Testis (tissue), 2 donors: Measurements from ENCODE around the gene ITGAE.

Source experiments
- CTCF ChIP-seq, 3 experiments: fragments of 450-650 bp in 2 of 3; fragments of 200-600 bp in 1 of 3; sonication (generic) in 1 of 3; IDR thresholded peaks; one replicate each; pipeline ENCODE4 v1.5.1; 2016 to 2019; ENCODE audit warnings: antibody characterized with exemption in 3 of 3, mild to moderate bottlenecking in 2 of 3, moderate library complexity in 1 of 3
- POLR2A ChIP-seq: fragments of 450-650 bp; IDR thresholded peaks from one replicate; pipeline ENCODE4 v1.6.1; 2017; ENCODE audit warnings: antibody characterized with exemption, mild to moderate bottlenecking, moderate library complexity

GRCh38 chr17:3796822-3797170 lies 4.2 kb downstream of the ITGAE start:
- TF ChIP-seq CTCF (IDR thresholded peaks at IDR 0.05) = no peak
- TF ChIP-seq POLR2A = no peak
